Natural killer cell (primary cell): ENCODE results near the gene NCAM1. TPM values are rescaled to one million over a fixed set of nuclear protein-coding genes. Genes with fewer than 3 reads are reported as not detected.

ENCODE experiments used
- ATAC-seq, 3 donors: fragments of 150-1000 bp in 2 of 3; fragments of 200-7000 bp in 1 of 3; cut with Tn5 transposase; 1 replicate in 1 of 3; 2 replicates in 2 of 3; pipeline ENCODE4 v1.10.0; 2021; ENCODE audit warnings: mild to moderate bottlenecking in 2 of 3, moderate library complexity in 2 of 3
- DNase-seq, 2 donors: peaks; one replicate each; pipeline versions ENCODE4 v3.0.0 to v3.0.0-alpha.2; 2013 to 2021; ENCODE audit warnings: mixed read lengths in 1 of 2
- H3K27ac ChIP-seq: one replicate; pipeline ENCODE4 v1.5.1; 2013; ENCODE audit warnings: mild to moderate bottlenecking, low read length
- H3K27me3 ChIP-seq: one replicate; pipeline ENCODE4 v1.6.1; 2013; ENCODE audit warnings: low read length; ENCODE audit not compliant: control insufficient read depth, insufficient read depth
- H3K36me3 ChIP-seq: one replicate; pipeline ENCODE4 v1.6.1; 2013; ENCODE audit warnings: low read length; ENCODE audit not compliant: control insufficient read depth, insufficient read depth
- H3K4me1 ChIP-seq: one replicate; pipeline ENCODE4 v1.6.1; 2013; ENCODE audit warnings: low read length; ENCODE audit not compliant: control insufficient read depth, insufficient read depth
- H3K4me3 ChIP-seq: one replicate; pipeline ENCODE4 v1.5.1; 2013; ENCODE audit warnings: low read length
- H3K9me3 ChIP-seq: one replicate; pipeline ENCODE4 v1.6.1; 2013; ENCODE audit warnings: low read length; ENCODE audit not compliant: control insufficient read depth, insufficient read depth
- H3K27ac Mint-ChIP-seq, 2 donors: one replicate each; pipeline ENCODE4 v1.8.0; 2022; ENCODE audit warnings: mild to moderate bottlenecking in 2 of 2, mixed read lengths in 2 of 2, moderate library complexity in 1 of 2
- H3K27me3 Mint-ChIP-seq, 2 donors: one replicate each; pipeline ENCODE4 v1.8.0; 2022; ENCODE audit warnings: low read depth in 2 of 2, mixed read lengths in 2 of 2
- H3K36me3 Mint-ChIP-seq: one replicate; pipeline ENCODE4 v1.8.0; 2022; ENCODE audit warnings: mixed read lengths
- H3K4me1 Mint-ChIP-seq, 2 donors: one replicate each; pipeline ENCODE4 v1.8.0; 2022; ENCODE audit warnings: mixed read lengths in 2 of 2
- H3K4me3 Mint-ChIP-seq: one replicate; pipeline ENCODE4 v1.8.0; 2022; ENCODE audit warnings: mild to moderate bottlenecking, moderate library complexity, mixed read lengths
- H3K9me3 Mint-ChIP-seq, 2 donors: one replicate each; pipeline ENCODE4 v1.8.0; 2022; ENCODE audit warnings: mixed read lengths in 2 of 2
- WGBS: methylation state at CpG from one replicate; pipeline ENCODE4 v1.1.7; 2013; ENCODE audit warnings: missing lambda C conversion rate; ENCODE audit not compliant: insufficient coverage; 5-methylcytosine and 5-hydroxymethylcytosine counted together
- intact Hi-C: fragments of 100-400 bp; cut with micrococcal nuclease; formaldehyde crosslinking; loops from one replicate; pipeline ENCODE4 v1.14.2; 2022
- total RNA-seq, 4 donors: library from RNA; stranded (reverse); fragments of 120-200 nt in 1 of 4; gene quantifications; one replicate each; pipeline versions ENCODE4 v1.2.3 to v1.2.4, GENCODE V29; 2013 to 2022
- TF ChIP-seq, protein P1 (sequence below): fragments of 200-600 bp; IDR thresholded peaks from one replicate; pipeline ENCODE4 v1.8.0; 2022; ENCODE audit warnings: antibody characterized with exemption

NCAM1 gene
- total RNA-seq, 3 donors from 2014 or later (not counting 1 experiment from before 2014, with no cell fraction given): 129 to 208 (median 187) TPM

- TF ChIP-seq, protein P1, sequence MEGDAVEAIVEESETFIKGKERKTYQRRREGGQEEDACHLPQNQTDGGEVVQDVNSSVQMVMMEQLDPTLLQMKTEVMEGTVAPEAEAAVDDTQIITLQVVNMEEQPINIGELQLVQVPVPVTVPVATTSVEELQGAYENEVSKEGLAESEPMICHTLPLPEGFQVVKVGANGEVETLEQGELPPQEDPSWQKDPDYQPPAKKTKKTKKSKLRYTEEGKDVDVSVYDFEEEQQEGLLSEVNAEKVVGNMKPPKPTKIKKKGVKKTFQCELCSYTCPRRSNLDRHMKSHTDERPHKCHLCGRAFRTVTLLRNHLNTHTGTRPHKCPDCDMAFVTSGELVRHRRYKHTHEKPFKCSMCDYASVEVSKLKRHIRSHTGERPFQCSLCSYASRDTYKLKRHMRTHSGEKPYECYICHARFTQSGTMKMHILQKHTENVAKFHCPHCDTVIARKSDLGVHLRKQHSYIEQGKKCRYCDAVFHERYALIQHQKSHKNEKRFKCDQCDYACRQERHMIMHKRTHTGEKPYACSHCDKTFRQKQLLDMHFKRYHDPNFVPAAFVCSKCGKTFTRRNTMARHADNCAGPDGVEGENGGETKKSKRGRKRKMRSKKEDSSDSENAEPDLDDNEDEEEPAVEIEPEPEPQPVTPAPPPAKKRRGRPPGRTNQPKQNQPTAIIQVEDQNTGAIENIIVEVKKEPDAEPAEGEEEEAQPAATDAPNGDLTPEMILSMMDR: no peak
- WGBS: no CpG with 5 or more reads among the region's 2 CpGs
- peaks cover 14 to 27% of the 10 kb centered on the region in 2 donors for H3K4me1 Mint-ChIP-seq
- H3K27ac ChIP-seq: no peak overlapping the region
- H3K9me3 ChIP-seq: no peaks in the 10 kb centered on the region
- no peaks in the 10 kb centered on the region for H3K9me3 Mint-ChIP-seq
- no peak for ATAC-seq
- H3K4me3 Mint-ChIP-seq: no peak overlapping the region
- no peaks in the 10 kb centered on the region for H3K27me3 ChIP-seq
- H3K4me1 ChIP-seq: no peaks in the 10 kb centered on the region
- H3K36me3 ChIP-seq: no peaks in the 10 kb centered on the region
- intact Hi-C loops: no loop called here
- H3K27me3 Mint-ChIP-seq: no peaks in the 10 kb centered on the region
- DNase-seq: no peak
- no peak overlapping the region for H3K27ac Mint-ChIP-seq
- no peaks in the 10 kb centered on the region for H3K36me3 Mint-ChIP-seq
- H3K4me3 ChIP-seq: no peak overlapping the region
Observed at GRCh38 chr11:112975493-112975892, 14.3 kb downstream of the NCAM1 start.

GRCh38 chr11:112977755-112978154 lies 16.5 kb downstream of the NCAM1 start:
- Mint-ChIP-seq H3K4me1 (peaks cover 32 to 36% of the 10 kb centered on the region in 2 donors), H3K27me3 (no peaks in the 10 kb centered on the region), H3K4me3 (peak overlapping the region; percentile 2), H3K9me3 (no peaks in the 10 kb centered on the region), H3K27ac (peak overlapping the region in 1 of 2 donors; percentile 6), H3K36me3 (no peaks in the 10 kb centered on the region)
- TF ChIP-seq, protein P1: no peak
- DNase-seq (no peak), ATAC-seq (peak; percentile 46 to 59 (median 55))
- intact Hi-C loops: no loop called here
- WGBS: no CpG with 5 or more reads among the region's 1 CpG
- Histone ChIP-seq H3K36me3 (no peaks in the 10 kb centered on the region), H3K9me3 (no peaks in the 10 kb centered on the region), H3K4me1 (no peaks in the 10 kb centered on the region), H3K4me3 (no peak overlapping the region), H3K27ac (no peak overlapping the region), H3K27me3 (no peaks in the 10 kb centered on the region)

DNA sequence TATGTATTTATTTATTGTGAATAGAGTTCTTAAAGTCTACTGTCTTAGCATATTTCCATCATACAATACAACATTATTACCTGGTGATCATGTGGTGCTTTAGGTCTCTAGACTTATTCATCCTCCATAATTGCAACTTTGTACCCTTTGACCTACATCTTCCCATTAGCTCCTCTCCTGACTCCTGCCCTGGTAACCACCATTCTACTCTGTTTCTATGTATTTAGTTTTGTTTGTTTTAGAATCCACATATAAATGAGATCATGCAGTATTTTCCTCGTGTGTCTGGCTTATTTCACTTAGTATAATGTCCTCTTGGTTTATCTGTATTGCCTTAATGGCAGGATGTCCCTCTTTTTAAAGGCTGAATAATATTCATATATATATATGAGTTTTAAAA lies 22.7 kb downstream of the NCAM1 start:
- intact Hi-C loops: loop anchor here (5.0 kb wide), 1 partner anchor 33 kb away; no protein-coding TSS in a partner anchor
- ATAC-seq (no peak), DNase-seq (no peak)
- H3K9me3 Mint-ChIP-seq: peaks cover 3 to 14% of the 10 kb centered on the region in 2 donors
- peaks cover 27 to 32% of the 10 kb centered on the region in 2 donors for H3K4me1 Mint-ChIP-seq
- Histone ChIP-seq H3K4me1 (no peaks in the 10 kb centered on the region), H3K9me3 (no peaks in the 10 kb centered on the region), H3K36me3 (no peaks in the 10 kb centered on the region), H3K4me3 (no peak overlapping the region), H3K27me3 (no peaks in the 10 kb centered on the region), H3K27ac (no peak overlapping the region)
- TF ChIP-seq, protein P1: no peak
- no peaks in the 10 kb centered on the region for H3K27me3 Mint-ChIP-seq
- peaks cover 18% of the 10 kb centered on the region for H3K36me3 Mint-ChIP-seq
- WGBS: no CpG with 5 or more reads among the region's 1 CpG
- H3K27ac Mint-ChIP-seq: no peak overlapping the region
- H3K4me3 Mint-ChIP-seq: no peak overlapping the region

- H3K4me3 ChIP-seq: no peak overlapping the region
- 100% methylated on average over 1 of the region's 1 CpG for WGBS
- no peaks in the 10 kb centered on the region for H3K27me3 ChIP-seq
- ATAC-seq (no peak), DNase-seq (no peak)
- Mint-ChIP-seq H3K27me3 (no peaks in the 10 kb centered on the region), H3K27ac (no peak overlapping the region), H3K9me3 (peaks cover 6 to 25% of the 10 kb centered on the region in 2 donors), H3K4me1 (peaks cover 29 to 34% of the 10 kb centered on the region in 2 donors), H3K4me3 (no peak overlapping the region), H3K36me3 (peaks cover 31% of the 10 kb centered on the region)
- intact Hi-C loops: no loop called here
- H3K9me3 ChIP-seq: peaks cover 8% of the 10 kb centered on the region
- H3K36me3 ChIP-seq: no peaks in the 10 kb centered on the region
- no peak overlapping the region for H3K27ac ChIP-seq
- no peaks in the 10 kb centered on the region for H3K4me1 ChIP-seq
- TF ChIP-seq, protein P1: no peak
Observed at GRCh38 chr11:112989198-112989597, 28.0 kb downstream of the NCAM1 start.
